Measurements from ENCODE around the gene SMYD3.

SMYD3 gene

GRCh38 chr1:246214708-246215509, 292.2 kb downstream of the SMYD3 start:
- DNase-seq (ENCODE audit: low read depth) = peak; percentile 97

GRCh38 chr1:246213947-246214346, 293.1 kb downstream of the SMYD3 start:
- DNase-seq (ENCODE audit: low read depth) = peak; percentile 18

- DNase-seq (ENCODE audit: low read depth) = no peak
Observed at GRCh38 chr1:246213502-246213901, 293.6 kb downstream of the SMYD3 start.

- DNase-seq (ENCODE audit: low read depth) = no peak
Observed at GRCh38 chr1:246213036-246213435, 294.0 kb downstream of the SMYD3 start.

- no peak for DNase-seq (ENCODE audit: low read depth)
Observed at GRCh38 chr1:246212013-246212412, 295.1 kb downstream of the SMYD3 start.

GRCh38 chr1:246210756-246211155, 296.3 kb downstream of the SMYD3 start:
- DNase-seq (ENCODE audit: low read depth) = no peak

- peak; percentile 6 for DNase-seq (ENCODE audit: low read depth)
Observed at GRCh38 chr1:246208105-246208504, 299.0 kb downstream of the SMYD3 start.

GRCh38 chr1:246203180-246203579, 303.9 kb downstream of the SMYD3 start:
- DNase-seq (ENCODE audit: low read depth) = no peak

- no peak for DNase-seq (ENCODE audit: low read depth)
Observed at GRCh38 chr1:246200738-246201137, 306.3 kb downstream of the SMYD3 start.

GRCh38 chr1:246200225-246200624, 306.9 kb downstream of the SMYD3 start:
- no peak for DNase-seq (ENCODE audit: low read depth)

- peak; percentile 22 for DNase-seq (ENCODE audit: low read depth)
Observed at GRCh38 chr1:246199086-246199645, 307.9 kb downstream of the SMYD3 start.

- no peak for DNase-seq (ENCODE audit: low read depth)
Observed at GRCh38 chr1:246198115-246198816, 308.8 kb downstream of the SMYD3 start.

- no peak for DNase-seq (ENCODE audit: low read depth)
Observed at GRCh38 chr1:246197076-246197475, 310.0 kb downstream of the SMYD3 start.

GRCh38 chr1:246195296-246195695, 311.8 kb downstream of the SMYD3 start:
- DNase-seq (ENCODE audit: low read depth) = no peak

GRCh38 chr1:246193537-246193936, 313.5 kb downstream of the SMYD3 start:
- DNase-seq (ENCODE audit: low read depth) = no peak

- no peak for DNase-seq (ENCODE audit: low read depth)
Observed at GRCh38 chr1:246189126-246189525, 318.0 kb downstream of the SMYD3 start.

GRCh38 chr1:246187834-246188372, 319.2 kb downstream of the SMYD3 start:
- DNase-seq (ENCODE audit: low read depth) = no peak

- no peak for DNase-seq (ENCODE audit: low read depth)
Observed at GRCh38 chr1:246184503-246184902, 322.6 kb downstream of the SMYD3 start.

- no peak for DNase-seq (ENCODE audit: low read depth)
Observed at GRCh38 chr1:246182149-246182851, 324.8 kb downstream of the SMYD3 start.

GRCh38 chr1:246181241-246181640, 325.8 kb downstream of the SMYD3 start:
- peak; percentile 49 for DNase-seq (ENCODE audit: low read depth)

- DNase-seq (ENCODE audit: low read depth) = no peak
Observed at GRCh38 chr1:246179401-246179800, 327.7 kb downstream of the SMYD3 start.

GRCh38 chr1:246178717-246179311, 328.3 kb downstream of the SMYD3 start:
- no peak for DNase-seq (ENCODE audit: low read depth)

All from EH (cell line).